ENCODE results near the gene ARHGAP31.

The ARHGAP31 gene

DNA sequence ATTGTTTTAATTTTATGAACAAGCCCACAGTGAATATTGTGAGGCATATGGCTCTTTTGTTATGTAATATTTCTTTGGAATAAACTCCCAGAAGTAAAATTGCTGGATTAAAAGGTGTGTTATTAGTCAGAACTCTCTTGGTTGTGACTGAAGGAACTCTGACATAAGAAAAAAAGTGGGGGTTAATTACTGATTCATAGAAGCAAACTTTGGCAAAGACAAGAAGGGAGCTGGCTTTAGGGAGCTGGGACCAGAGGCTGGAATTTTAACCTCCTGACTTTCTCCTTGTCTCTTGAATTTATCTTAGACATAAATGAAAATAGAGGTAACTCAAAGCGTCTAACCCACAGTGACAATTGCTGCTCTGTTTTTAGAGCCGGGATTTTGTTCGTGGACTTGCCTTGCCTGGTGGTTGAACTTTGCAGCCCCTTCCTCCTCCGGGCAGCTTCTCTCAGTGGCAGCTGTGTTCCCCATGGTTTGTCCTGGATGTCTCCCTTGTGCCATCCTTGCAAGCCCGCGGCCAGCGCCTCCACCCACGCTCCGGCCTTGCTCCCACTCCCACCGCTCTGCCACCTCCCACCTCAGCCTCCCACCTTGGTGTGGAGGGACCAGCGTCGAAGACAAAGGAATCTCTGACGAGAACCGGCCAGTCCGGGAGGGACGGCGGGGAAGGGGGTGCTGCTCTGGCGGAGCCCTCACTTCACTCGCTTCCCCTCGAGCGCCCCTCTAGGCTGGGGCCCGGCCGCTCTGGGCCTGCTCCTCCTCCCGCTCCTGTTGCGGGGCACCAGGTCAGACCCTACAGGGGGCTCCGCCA lies 28.0 kb downstream of the ARHGAP31 start:
- Histone ChIP-seq H3K4me3 (peak overlapping the region; percentile 63 to 78 (median 68)), H3K9me3 (replicated peaks in 1 of 11) (no peaks in the 10 kb centered on the region; a peak in 3 of 22 replicates), H3K27ac (peak overlapping the region; percentile 91 to 99 (median 96)), H3K9ac (peak overlapping the region; percentile 89 to 98 (median 92)), H3K4me1 (peaks cover 22 to 78% (median 35%) of the 10 kb centered on the region in 10 experiments), H4K20me1 (0 out of 22 replicates have a peak, but pooled peaks cover 0 to 3% (median 0%) of the 10 kb centered on the region in 11 experiments), H3K36me3 (peaks cover 0 to 15% (median 0%) of the 10 kb centered on the region in 11 experiments; a peak in 3 of 22 replicates), H3K4me2 (peak overlapping the region; percentile 81 to 99 (median 93)), H3K27me3 (no peaks in the 10 kb centered on the region)
- TF ChIP-seq Cebpa-rat (IDR thresholded peaks at IDR 0.05) = no peak

DNA sequence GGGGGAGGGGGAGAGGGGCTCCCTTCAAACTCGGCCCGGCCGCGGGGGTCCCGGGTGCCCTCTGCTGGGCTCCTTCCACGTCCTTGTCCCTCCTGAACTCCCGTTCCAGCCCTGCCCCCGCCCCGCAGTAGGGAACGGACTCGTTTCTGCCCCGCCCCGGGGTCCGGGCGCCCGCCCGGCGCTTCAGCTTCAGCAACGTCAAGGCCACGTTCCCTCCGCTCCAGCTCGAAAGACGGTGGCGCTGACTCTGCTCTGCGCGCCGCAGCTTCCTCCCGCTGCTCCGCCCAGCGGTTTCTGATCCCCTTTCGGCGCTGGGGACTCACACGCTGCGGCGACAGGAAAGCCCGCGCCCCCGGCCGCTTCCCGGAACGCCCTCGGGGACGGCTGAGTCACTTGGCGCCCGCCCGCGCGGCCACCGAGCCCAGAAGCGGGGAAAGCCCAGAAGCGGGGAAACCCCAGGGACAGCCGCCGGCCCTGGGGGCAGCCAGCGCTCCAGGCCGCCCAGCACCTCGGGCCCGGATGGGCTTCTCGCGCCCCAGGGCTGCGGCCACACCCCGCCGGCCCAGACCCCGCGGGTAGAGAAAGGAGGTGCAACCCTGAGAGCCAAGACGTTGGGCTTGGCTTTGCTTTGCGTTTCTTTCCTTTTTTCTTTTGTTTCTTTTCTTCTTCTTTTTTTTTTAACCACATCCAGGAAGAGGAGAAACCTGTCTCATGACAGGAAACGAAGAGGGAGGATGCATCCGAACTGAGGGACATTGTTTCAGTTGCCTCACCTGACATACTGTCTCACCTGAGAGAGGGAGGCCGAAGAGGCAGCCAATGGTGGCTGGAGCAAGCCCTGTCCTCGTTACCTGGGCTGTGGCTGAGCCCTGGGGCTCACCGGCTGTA lies 28.9 kb downstream of the ARHGAP31 start:
- peaks cover 22 to 78% (median 36%) of the 10 kb centered on the region in 10 experiments for H3K4me1 ChIP-seq
- peak overlapping the region; percentile 63 to 78 (median 68) for H3K4me3 ChIP-seq
- no peaks in the 10 kb centered on the region for H4K20me1 ChIP-seq
- H3K27ac ChIP-seq = peak overlapping the region; percentile 91 to 99 (median 96)
- peak overlapping the region; percentile 89 to 98 (median 92) for H3K9ac ChIP-seq
- peak overlapping the region; percentile 86 to 99 (median 95) for H3K4me2 ChIP-seq
- H3K9me3 ChIP-seq (replicated peaks in 1 of 11) = no peaks in the 10 kb centered on the region; a peak in 3 of 22 replicates
- TF ChIP-seq Cebpa-rat (IDR thresholded peaks at IDR 0.05) = no peak
- no peaks in the 10 kb centered on the region for H3K27me3 ChIP-seq
- peaks cover 0 to 15% (median 0%) of the 10 kb centered on the region in 11 experiments; a peak in 3 of 22 replicates for H3K36me3 ChIP-seq

DNA sequence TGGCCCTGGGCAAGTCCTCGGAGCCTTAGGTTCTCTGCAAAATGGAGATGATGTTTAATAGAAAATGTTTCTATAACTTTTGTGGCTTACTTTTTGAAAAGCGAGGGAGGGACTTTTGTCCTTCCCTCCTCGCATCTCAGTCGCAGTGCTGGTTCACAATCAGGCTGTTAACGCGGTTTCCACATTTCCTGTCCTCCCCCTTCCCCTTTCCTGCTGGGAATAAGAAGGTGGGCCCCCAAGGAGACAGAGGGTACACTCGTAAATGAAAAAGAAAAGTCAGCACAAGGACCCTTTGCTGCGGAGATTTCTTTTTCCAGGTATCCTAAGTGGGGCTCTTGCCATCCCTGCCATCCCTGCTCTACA lies 29.5 kb downstream of the ARHGAP31 start:
- H3K9me3 ChIP-seq (replicated peaks in 1 of 11) = no peaks in the 10 kb centered on the region; a peak in 3 of 22 replicates
- H3K4me3 ChIP-seq = peak overlapping the region; percentile 63 to 78 (median 68)
- peak overlapping the region; percentile 86 to 99 (median 95) for H3K4me2 ChIP-seq
- peak overlapping the region; percentile 91 to 99 (median 96); a peak in 21 of 22 replicates for H3K27ac ChIP-seq
- peaks cover 0 to 15% (median 0%) of the 10 kb centered on the region in 11 experiments; a peak in 3 of 22 replicates for H3K36me3 ChIP-seq
- H3K27me3 ChIP-seq = no peaks in the 10 kb centered on the region
- no peaks in the 10 kb centered on the region for H4K20me1 ChIP-seq
- no peak for TF ChIP-seq Cebpa-rat (IDR thresholded peaks at IDR 0.05)
- peaks cover 22 to 82% (median 36%) of the 10 kb centered on the region in 10 experiments for H3K4me1 ChIP-seq
- peak overlapping the region; percentile 89 to 98 (median 92) for H3K9ac ChIP-seq

DNA sequence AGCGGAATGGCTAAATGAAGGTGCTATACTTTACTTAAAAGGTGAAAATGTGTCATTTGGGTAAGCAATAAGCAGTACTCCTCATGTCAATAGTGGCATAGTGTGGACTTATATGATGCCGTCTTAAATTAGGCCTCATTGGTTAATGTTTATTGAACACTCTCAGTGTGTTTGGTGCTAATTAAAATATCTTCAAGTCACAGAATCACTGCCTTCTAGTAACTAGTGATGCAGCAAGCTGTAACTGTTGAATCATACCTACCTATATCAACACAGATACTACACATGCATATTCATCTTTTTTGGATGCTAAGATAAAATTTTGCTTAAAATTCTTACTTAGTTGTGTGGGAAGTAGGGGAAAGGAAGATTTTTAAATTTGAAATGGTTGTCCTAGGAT lies 30.7 kb downstream of the ARHGAP31 start:
- H3K4me1 ChIP-seq = peaks cover 22 to 77% (median 36%) of the 10 kb centered on the region in 10 experiments
- TF ChIP-seq Cebpa-rat (IDR thresholded peaks at IDR 0.05) = no peak
- H3K9me3 ChIP-seq (replicated peaks in 1 of 11) = no peaks in the 10 kb centered on the region; a peak in 3 of 22 replicates
- H4K20me1 ChIP-seq = no peaks in the 10 kb centered on the region
- H3K27ac ChIP-seq = peak overlapping the region in 1 of 11 experiments; percentile 98; a peak in 3 of 22 replicates
- H3K4me2 ChIP-seq = peak overlapping the region in 4 of 11 experiments; percentile 89 to 96 (median 96); a peak in 8 of 22 replicates
- H3K27me3 ChIP-seq = no peaks in the 10 kb centered on the region
- H3K9ac ChIP-seq = no peak overlapping the region
- no peak overlapping the region for H3K4me3 ChIP-seq
- peaks cover 0 to 16% (median 0%) of the 10 kb centered on the region in 11 experiments; a peak in 5 of 22 replicates for H3K36me3 ChIP-seq

DNA sequence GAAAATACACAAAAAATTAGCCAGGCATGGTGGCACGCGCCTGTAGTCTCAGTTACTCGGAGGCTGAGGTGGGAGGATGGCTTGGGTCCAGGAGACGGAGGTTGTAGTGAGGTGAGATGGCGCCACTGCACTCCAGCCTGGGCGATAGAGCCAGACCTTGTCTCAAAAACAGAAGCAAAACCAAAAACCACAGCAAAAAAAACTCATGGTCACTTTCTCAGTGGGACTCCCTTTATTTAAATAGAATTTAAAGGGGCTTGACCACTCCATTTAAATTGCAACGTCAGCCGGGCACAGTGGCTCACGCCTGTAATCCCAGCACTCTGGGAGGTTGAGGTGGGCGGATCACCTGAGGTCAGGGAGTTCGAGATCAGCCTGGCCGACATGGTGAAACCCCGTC lies 32.8 kb downstream of the ARHGAP31 start:
- H3K4me3 ChIP-seq = no peak overlapping the region
- no peaks in the 10 kb centered on the region for H3K9me3 ChIP-seq (replicated peaks in 1 of 11)
- H3K4me1 ChIP-seq = peaks cover 17 to 59% (median 28%) of the 10 kb centered on the region in 10 experiments
- H3K27me3 ChIP-seq = no peaks in the 10 kb centered on the region
- H3K27ac ChIP-seq = peak overlapping the region in 3 of 11 experiments; percentile 16 to 36 (median 31); a peak in 5 of 22 replicates
- no peak for TF ChIP-seq Cebpa-rat (IDR thresholded peaks at IDR 0.05)
- H3K36me3 ChIP-seq = peaks cover 0 to 14% (median 0%) of the 10 kb centered on the region in 11 experiments; a peak in 5 of 22 replicates
- H4K20me1 ChIP-seq = no peaks in the 10 kb centered on the region
- H3K9ac ChIP-seq = no peak overlapping the region
- peak overlapping the region in 4 of 11 experiments; percentile 54 to 96 (median 66); a peak in 8 of 22 replicates for H3K4me2 ChIP-seq

DNA sequence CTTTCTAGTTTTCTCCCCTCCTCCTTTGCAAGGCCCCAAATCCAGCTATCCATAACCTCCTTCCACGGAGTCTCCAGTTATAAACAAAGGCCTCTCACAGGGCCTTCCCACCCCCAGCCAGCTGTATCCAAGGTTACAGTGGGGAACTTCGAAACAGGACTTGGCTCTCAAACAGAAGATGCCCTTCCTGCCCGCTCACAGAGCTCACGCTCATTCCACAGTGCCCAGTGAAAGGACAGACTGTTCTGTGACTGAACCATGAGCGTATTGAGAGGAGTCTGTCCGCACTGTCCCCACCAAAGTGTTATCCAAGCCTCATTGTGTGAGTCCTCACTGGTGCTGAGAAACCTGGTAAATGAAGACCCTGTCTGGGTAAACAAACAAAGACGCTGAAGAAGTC lies 35.4 kb downstream of the ARHGAP31 start:
- Histone ChIP-seq H3K27me3 (no peaks in the 10 kb centered on the region), H3K4me3 (no peak overlapping the region), H3K36me3 (peaks cover 0 to 22% (median 0%) of the 10 kb centered on the region in 11 experiments; a peak in 6 of 22 replicates), H3K9me3 (replicated peaks in 1 of 11) (no peaks in the 10 kb centered on the region), H3K9ac (no peak overlapping the region), H3K4me2 (no peak overlapping the region), H3K27ac (no peak overlapping the region), H4K20me1 (0 out of 22 replicates have a peak, but pooled peaks cover 0 to 9% (median 0%) of the 10 kb centered on the region in 11 experiments), H3K4me1 (peaks cover 0 to 45% (median 10%) of the 10 kb centered on the region in 10 experiments; a peak in 9 of 20 replicates)
- TF ChIP-seq Cebpa-rat (IDR thresholded peaks at IDR 0.05) = no peak

DNA sequence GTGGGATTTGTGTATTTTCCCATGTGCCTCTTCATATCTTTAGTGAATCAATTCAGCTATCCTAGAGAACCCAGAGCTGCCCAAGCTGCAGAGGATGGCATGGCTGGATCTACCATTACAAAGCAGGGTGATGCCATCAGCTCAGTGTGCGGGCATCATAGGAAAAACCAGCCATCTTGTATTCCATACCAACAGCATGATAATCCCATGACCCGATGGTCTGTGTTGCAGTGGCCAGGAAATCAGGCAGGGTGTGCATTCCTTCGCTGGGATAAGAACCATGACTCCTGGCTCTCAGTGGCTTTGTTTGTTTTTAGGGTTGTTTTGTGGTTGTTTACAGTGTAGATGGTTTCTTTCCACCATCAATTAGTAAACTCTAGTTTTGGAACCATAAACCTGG lies 36.0 kb downstream of the ARHGAP31 start:
- no peak overlapping the region for H3K9ac ChIP-seq
- peaks cover 0 to 28% (median 0%) of the 10 kb centered on the region in 11 experiments; a peak in 6 of 22 replicates for H3K36me3 ChIP-seq
- no peaks in the 10 kb centered on the region for H3K9me3 ChIP-seq (replicated peaks in 1 of 11)
- H3K27me3 ChIP-seq = no peaks in the 10 kb centered on the region
- H3K27ac ChIP-seq = no peak overlapping the region
- H3K4me3 ChIP-seq = no peak overlapping the region
- H3K4me1 ChIP-seq = peaks cover 0 to 39% (median 10%) of the 10 kb centered on the region in 10 experiments; a peak in 9 of 20 replicates
- no peak for TF ChIP-seq Cebpa-rat (IDR thresholded peaks at IDR 0.05)
- 0 out of 22 replicates have a peak, but pooled peaks cover 0 to 9% (median 0%) of the 10 kb centered on the region in 11 experiments for H4K20me1 ChIP-seq
- H3K4me2 ChIP-seq = no peak overlapping the region

DNA sequence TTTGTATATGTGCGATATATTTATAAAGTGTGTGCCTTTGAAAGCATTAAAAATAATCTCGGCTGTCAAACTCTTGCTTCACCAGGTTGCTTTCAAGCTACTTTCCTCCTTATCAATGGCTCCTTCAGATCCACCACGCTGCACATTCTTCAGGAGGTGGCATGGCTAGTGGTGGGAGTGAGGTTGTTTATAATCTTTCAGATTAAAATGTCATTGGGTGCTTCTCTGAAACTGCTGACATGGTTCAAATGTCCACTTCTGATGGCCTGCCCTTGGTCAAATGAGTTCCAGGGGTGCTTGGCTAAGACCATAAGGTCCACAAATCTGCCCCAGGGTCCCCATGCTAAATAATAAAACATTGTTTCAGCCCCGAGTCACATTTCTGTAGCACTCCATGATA lies 36.7 kb downstream of the ARHGAP31 start:
- H3K27ac ChIP-seq = no peak overlapping the region
- H3K4me2 ChIP-seq = no peak overlapping the region
- 0 out of 22 replicates have a peak, but pooled peaks cover 0 to 9% (median 0%) of the 10 kb centered on the region in 11 experiments for H4K20me1 ChIP-seq
- no peak overlapping the region for H3K4me3 ChIP-seq
- TF ChIP-seq Cebpa-rat (IDR thresholded peaks at IDR 0.05) = no peak
- H3K36me3 ChIP-seq = peaks cover 0 to 34% (median 0%) of the 10 kb centered on the region in 11 experiments; a peak in 6 of 22 replicates
- peaks cover 0 to 5% (median 0%) of the 10 kb centered on the region in 11 experiments; a peak in 3 of 22 replicates for H3K9me3 ChIP-seq (replicated peaks in 1 of 11)
- no peaks in the 10 kb centered on the region for H3K27me3 ChIP-seq
- H3K9ac ChIP-seq = no peak overlapping the region
- H3K4me1 ChIP-seq = peaks cover 0 to 32% (median 10%) of the 10 kb centered on the region in 10 experiments; a peak in 9 of 20 replicates

All from BLaER1 treated with 17β-estradiol and CSF1 and Interleukin-3, amounts not matched to agents 10 nM and 100 nM (cell line).